ENCODE results near the gene MAB21L2.

GRCh38 chr4:150584111-150584915 is 2.4 kb downstream of the MAB21L2 start:
- TF ChIP-seq CTCF (IDR thresholded peaks at IDR 0.05; ENCODE audit: poor library complexity) (no peak), EZH2 (IDR thresholded peaks at IDR 0.05; ENCODE audit: borderline replicate concordance) (no peak), EZH2phosphoT487 (IDR thresholded peaks at IDR 0.05; ENCODE audit: low read depth, severe bottlenecking, unreplicated experiment) (no peak)
